Mesothelial cell of epicardium (in vitro differentiated cells): ENCODE measurements around the gene GAPVD1. TPM values are rescaled to one million over a fixed set of nuclear protein-coding genes. Genes with fewer than 3 reads are reported as not detected.

Source experiments
- DNase-seq, 2 experiments: peaks; one replicate each; pipeline ENCODE4 v3.0.0; 2021; ENCODE audit warnings: low spot score in 2 of 2; ENCODE audit not compliant: unreplicated experiment in 2 of 2
- H3K27ac Mint-ChIP-seq: 2 replicates; pipeline ENCODE4 v1.8.0; 2021; ENCODE audit warnings: mixed read lengths
- H3K27me3 Mint-ChIP-seq: 2 replicates; pipeline ENCODE4 v1.8.0; 2021; ENCODE audit warnings: low read depth, mixed read lengths
- H3K36me3 Mint-ChIP-seq: 2 replicates; pipeline ENCODE4 v1.8.0; 2021; ENCODE audit warnings: mixed read lengths
- H3K4me1 Mint-ChIP-seq: 2 replicates; pipeline ENCODE4 v1.8.0; 2021; ENCODE audit warnings: mixed read lengths
- H3K4me3 Mint-ChIP-seq: 2 replicates; pipeline ENCODE4 v1.8.0; 2021; ENCODE audit warnings: mild to moderate bottlenecking, moderate library complexity, mixed read lengths
- H3K9me3 Mint-ChIP-seq: 2 replicates; pipeline ENCODE4 v1.8.0; 2021; ENCODE audit warnings: mixed read lengths
- CTCF ChIP-seq: fragments of 200-600 bp; sonication (generic); IDR thresholded peaks from one replicate; pipeline ENCODE4 v1.5.0; 2021; ENCODE audit warnings: antibody characterized with exemption; ENCODE audit not compliant: unreplicated experiment
- total RNA-seq: library from RNA; stranded (reverse); gene quantifications from 3 replicates; pipeline ENCODE4 v1.2.1, GENCODE V29; 2021

The GAPVD1 gene
- total RNA-seq, 1 donor from 2014 or later, result 58.7 TPM

GRCh38 chr9:125293134-125293533 is 31.5 kb downstream of the GAPVD1 start:
- no peak for TF ChIP-seq CTCF
- Mint-ChIP-seq H3K4me1 (no peaks in the 10 kb centered on the region), H3K9me3 (no peaks in the 10 kb centered on the region), H3K36me3 (peaks cover 1% of the 10 kb centered on the region), H3K4me3 (no peak overlapping the region), H3K27ac (no peak overlapping the region), H3K27me3 (no peaks in the 10 kb centered on the region)
- DNase-seq, result no peak

DNA sequence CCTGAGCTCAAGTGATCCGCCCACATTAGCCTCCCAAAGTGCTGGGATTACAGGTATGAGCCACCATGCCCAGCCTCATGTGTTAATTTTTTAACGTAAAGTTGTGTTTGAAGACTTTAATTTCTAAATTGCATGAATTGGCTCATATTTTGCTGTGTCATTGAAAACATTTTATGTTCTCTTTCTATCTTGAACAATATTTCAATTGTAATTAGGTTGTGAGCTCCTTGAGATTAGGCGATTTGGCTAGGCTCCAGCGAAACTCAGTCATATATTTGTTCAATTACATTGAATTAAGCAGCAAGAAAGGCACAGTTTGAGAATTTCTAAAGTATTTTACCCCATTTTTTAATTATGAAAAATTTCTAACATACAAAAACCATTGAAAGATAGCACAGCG is 34.0 kb downstream of the GAPVD1 start:
- Mint-ChIP-seq H3K9me3 (no peaks in the 10 kb centered on the region), H3K27ac (no peak overlapping the region), H3K36me3 (peaks cover 1% of the 10 kb centered on the region), H3K27me3 (no peaks in the 10 kb centered on the region), H3K4me1 (no peaks in the 10 kb centered on the region), H3K4me3 (no peak overlapping the region)
- no peak for DNase-seq
- no peak for TF ChIP-seq CTCF

- no peak for DNase-seq
- Mint-ChIP-seq H3K9me3 (no peaks in the 10 kb centered on the region), H3K4me1 (no peaks in the 10 kb centered on the region), H3K36me3 (peaks cover 3% of the 10 kb centered on the region), H3K4me3 (no peak overlapping the region), H3K27ac (no peak overlapping the region), H3K27me3 (no peaks in the 10 kb centered on the region)
- TF ChIP-seq CTCF, result no peak
These were observed 35.3 kb downstream of the GAPVD1 start for GRCh38 chr9:125296843-125297372.

DNA sequence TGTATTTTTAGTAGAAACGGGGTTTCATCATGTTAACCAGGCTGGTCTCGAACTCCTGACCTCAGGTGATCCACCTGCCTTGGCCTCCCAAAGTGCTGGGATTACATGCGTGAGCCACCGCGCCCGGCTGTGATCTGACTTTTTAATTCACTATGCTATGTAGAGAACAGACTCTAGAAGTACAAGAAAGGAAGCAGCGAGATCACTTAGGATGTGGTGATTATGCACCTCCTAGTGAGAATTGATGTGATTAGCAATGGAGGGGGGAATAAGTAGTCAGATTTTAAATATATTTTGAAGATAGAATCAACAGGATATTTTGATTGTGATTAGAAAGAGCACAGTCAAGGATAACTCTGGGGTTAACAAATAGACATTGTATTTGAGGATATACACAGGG is 36.3 kb downstream of the GAPVD1 start:
- Mint-ChIP-seq H3K36me3 (peaks cover 12% of the 10 kb centered on the region), H3K4me1 (no peaks in the 10 kb centered on the region), H3K9me3 (no peaks in the 10 kb centered on the region), H3K27ac (no peak overlapping the region), H3K4me3 (no peak overlapping the region), H3K27me3 (no peaks in the 10 kb centered on the region)
- TF ChIP-seq CTCF, result no peak
- DNase-seq, result no peak

GRCh38 chr9:125302241-125302640 is 40.6 kb downstream of the GAPVD1 start:
- Mint-ChIP-seq H3K4me1 (no peaks in the 10 kb centered on the region), H3K27me3 (no peaks in the 10 kb centered on the region), H3K4me3 (no peak overlapping the region), H3K27ac (no peak overlapping the region), H3K9me3 (no peaks in the 10 kb centered on the region), H3K36me3 (peaks cover 26% of the 10 kb centered on the region)
- DNase-seq, result no peak
- no peak for TF ChIP-seq CTCF

GRCh38 chr9:125304273-125304672 is 42.6 kb downstream of the GAPVD1 start:
- no peaks in the 10 kb centered on the region for H3K9me3 Mint-ChIP-seq
- TF ChIP-seq CTCF, result no peak
- H3K27ac Mint-ChIP-seq, result peak overlapping the region; percentile 18
- H3K4me3 Mint-ChIP-seq, result no peak overlapping the region
- H3K36me3 Mint-ChIP-seq, result peaks cover 35% of the 10 kb centered on the region
- H3K4me1 Mint-ChIP-seq, result no peaks in the 10 kb centered on the region
- DNase-seq, result no peak
- H3K27me3 Mint-ChIP-seq, result no peaks in the 10 kb centered on the region
